A673 (cell line): Measurements from ENCODE around the gene PPP1CC.

Source experiments
- EZH2 ChIP-seq: fragments of 200-600 bp; sonication (generic); IDR thresholded peaks from 2 replicates; pipeline ENCODE4 v1.6.1; 2017; ENCODE audit warnings: borderline replicate concordance, low read depth, mild to moderate bottlenecking, mixed read lengths, antibody characterized with exemption, low read length; ENCODE audit not compliant: poor library complexity, severe bottlenecking
- TF ChIP-seq, protein P1 (sequence below): fragments of 300-800, 200-600 bp; sonication (generic); conservative IDR thresholded peaks from 2 replicates; pipeline ENCODE4 v1.5.1; 2017; ENCODE audit warnings: low read depth, mild to moderate bottlenecking, antibody characterized with exemption, low read length, moderate library complexity, mixed read lengths

GRCh38 chr12:110677982-110678381, 64.7 kb downstream of the PPP1CC start:
- TF ChIP-seq, protein P1, sequence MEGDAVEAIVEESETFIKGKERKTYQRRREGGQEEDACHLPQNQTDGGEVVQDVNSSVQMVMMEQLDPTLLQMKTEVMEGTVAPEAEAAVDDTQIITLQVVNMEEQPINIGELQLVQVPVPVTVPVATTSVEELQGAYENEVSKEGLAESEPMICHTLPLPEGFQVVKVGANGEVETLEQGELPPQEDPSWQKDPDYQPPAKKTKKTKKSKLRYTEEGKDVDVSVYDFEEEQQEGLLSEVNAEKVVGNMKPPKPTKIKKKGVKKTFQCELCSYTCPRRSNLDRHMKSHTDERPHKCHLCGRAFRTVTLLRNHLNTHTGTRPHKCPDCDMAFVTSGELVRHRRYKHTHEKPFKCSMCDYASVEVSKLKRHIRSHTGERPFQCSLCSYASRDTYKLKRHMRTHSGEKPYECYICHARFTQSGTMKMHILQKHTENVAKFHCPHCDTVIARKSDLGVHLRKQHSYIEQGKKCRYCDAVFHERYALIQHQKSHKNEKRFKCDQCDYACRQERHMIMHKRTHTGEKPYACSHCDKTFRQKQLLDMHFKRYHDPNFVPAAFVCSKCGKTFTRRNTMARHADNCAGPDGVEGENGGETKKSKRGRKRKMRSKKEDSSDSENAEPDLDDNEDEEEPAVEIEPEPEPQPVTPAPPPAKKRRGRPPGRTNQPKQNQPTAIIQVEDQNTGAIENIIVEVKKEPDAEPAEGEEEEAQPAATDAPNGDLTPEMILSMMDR = no peak
- TF ChIP-seq EZH2 = no peak
